Epithelial cell of esophagus (primary cell): ENCODE data around the gene OLFML2A.

Experiments
- DNase-seq: peaks from one replicate; pipeline ENCODE4 v3.0.0; 2010; ENCODE audit warnings: low read depth
- H3K4me3 ChIP-seq: 2 replicates; pipeline ENCODE4 v1.5.1; 2011; ENCODE audit warnings: mild to moderate bottlenecking, low read length, control low read depth
- CTCF ChIP-seq: IDR thresholded peaks from 2 replicates; pipeline ENCODE4 v1.5.1; 2011; ENCODE audit warnings: low read depth, mild to moderate bottlenecking, low read length, control low read depth, inconsistent platforms; ENCODE audit not compliant: insufficient read depth; ENCODE audit errors: missing control alignments

The OLFML2A gene

GRCh38 chr9:124782661-124783574 lies 6.0 kb downstream of the OLFML2A start:
- TF ChIP-seq CTCF: no peak
- H3K4me3 ChIP-seq: no peak overlapping the region
- DNase-seq: no peak

- TF ChIP-seq CTCF: no peak
- H3K4me3 ChIP-seq: no peak overlapping the region
- no peak for DNase-seq
Measured at GRCh38 chr9:124783830-124784229, 6.9 kb downstream of the OLFML2A start.

GRCh38 chr9:124784509-124784908 lies 7.6 kb downstream of the OLFML2A start:
- DNase-seq: peak; percentile 52

GRCh38 chr9:124786881-124787573 lies 10.1 kb downstream of the OLFML2A start:
- no peak for DNase-seq
- no peak overlapping the region for H3K4me3 ChIP-seq
- no peak for TF ChIP-seq CTCF

More at GRCh38 chr9:124784509-124784908, 7.6 kb downstream of the OLFML2A start:
- H3K4me3 ChIP-seq: no peak overlapping the region
- TF ChIP-seq CTCF: no peak

- no peak for DNase-seq
- TF ChIP-seq CTCF: no peak
- no peak overlapping the region for H3K4me3 ChIP-seq
Measured at GRCh38 chr9:124788542-124789217, 11.7 kb downstream of the OLFML2A start.

- no peak for TF ChIP-seq CTCF
- no peak for DNase-seq
- no peak overlapping the region for H3K4me3 ChIP-seq
Measured at GRCh38 chr9:124789531-124789930, 12.6 kb downstream of the OLFML2A start.
